Measurements from ENCODE around the gene SYNJ2. TPM values are rescaled to one million over a fixed set of nuclear protein-coding genes. Genes with fewer than 3 reads are reported as not detected.
"Not testable (repeated sequence)": the region's sequence is repeated elsewhere in the genome, so short reads cannot be mapped to it uniquely, and the experiment has no call there.

The SYNJ2 gene, protein sequence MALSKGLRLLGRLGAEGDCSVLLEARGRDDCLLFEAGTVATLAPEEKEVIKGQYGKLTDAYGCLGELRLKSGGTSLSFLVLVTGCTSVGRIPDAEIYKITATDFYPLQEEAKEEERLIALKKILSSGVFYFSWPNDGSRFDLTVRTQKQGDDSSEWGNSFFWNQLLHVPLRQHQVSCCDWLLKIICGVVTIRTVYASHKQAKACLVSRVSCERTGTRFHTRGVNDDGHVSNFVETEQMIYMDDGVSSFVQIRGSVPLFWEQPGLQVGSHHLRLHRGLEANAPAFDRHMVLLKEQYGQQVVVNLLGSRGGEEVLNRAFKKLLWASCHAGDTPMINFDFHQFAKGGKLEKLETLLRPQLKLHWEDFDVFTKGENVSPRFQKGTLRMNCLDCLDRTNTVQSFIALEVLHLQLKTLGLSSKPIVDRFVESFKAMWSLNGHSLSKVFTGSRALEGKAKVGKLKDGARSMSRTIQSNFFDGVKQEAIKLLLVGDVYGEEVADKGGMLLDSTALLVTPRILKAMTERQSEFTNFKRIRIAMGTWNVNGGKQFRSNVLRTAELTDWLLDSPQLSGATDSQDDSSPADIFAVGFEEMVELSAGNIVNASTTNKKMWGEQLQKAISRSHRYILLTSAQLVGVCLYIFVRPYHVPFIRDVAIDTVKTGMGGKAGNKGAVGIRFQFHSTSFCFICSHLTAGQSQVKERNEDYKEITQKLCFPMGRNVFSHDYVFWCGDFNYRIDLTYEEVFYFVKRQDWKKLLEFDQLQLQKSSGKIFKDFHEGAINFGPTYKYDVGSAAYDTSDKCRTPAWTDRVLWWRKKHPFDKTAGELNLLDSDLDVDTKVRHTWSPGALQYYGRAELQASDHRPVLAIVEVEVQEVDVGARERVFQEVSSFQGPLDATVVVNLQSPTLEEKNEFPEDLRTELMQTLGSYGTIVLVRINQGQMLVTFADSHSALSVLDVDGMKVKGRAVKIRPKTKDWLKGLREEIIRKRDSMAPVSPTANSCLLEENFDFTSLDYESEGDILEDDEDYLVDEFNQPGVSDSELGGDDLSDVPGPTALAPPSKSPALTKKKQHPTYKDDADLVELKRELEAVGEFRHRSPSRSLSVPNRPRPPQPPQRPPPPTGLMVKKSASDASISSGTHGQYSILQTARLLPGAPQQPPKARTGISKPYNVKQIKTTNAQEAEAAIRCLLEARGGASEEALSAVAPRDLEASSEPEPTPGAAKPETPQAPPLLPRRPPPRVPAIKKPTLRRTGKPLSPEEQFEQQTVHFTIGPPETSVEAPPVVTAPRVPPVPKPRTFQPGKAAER (N-terminal part only)
- 60.3 and 62.3 TPM in 2 replicates for total RNA-seq

DNA sequence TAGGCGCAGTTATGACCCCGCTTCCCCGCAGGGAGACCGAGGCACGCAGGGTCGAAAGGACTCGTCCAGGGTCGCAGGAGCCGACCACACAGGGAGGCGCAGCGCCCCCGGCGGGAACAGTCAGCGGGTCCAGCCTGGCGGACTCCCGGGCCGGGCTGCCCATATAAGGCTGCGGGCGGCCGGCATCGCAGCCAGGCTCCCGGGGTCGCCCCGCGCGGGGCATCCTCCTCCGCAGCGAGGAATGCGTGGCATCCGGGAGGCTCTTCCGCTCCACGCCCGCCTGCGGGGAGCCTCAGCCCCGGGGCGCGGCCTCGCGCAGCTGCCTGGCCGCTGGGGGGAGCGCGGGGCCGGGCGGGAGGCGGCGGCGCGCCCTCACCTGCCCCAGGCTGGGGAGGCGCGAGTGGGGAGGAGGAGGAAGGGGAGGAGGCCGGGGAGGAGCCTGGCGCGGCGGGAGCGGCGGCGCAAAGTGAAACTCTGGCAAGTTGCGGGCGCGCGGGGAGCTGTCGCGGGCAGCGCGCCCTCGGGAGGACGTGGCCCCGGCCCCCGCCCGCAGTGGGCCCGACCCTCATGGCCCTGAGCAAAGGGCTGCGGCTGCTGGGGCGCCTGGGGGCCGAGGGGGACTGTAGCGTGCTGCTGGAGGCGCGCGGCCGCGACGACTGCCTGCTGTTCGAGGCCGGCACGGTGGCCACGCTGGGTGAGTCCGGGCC is at the start of gene SYNJ2:
SYNJ2 (plus strand) TSS at position 469 of the 707 bp plus-strand sequence; CDS start at position 568, 99 bp downstream.
- no peak for DNase-seq (ENCODE audit: low read depth, low spot score)

DNA sequence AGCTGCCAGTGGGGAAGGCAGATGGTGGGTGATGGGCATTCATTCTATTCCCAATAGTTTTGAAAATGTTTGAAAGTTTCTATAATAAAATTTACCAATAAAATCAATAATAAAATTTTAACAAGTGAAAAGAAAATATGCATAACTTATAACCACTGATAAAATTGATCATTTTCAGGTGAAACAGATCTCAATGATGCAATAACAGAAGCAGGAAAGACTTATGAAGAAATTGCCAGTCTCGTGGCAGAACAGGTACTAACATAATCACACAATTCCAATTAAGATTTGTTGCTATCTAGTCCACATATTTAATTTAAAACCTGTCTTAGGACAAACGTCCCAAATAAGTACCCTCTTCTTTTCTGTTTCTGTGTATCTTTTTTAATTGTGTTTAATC is 45.9 kb upstream of the SYNJ2 start:
- no peak for DNase-seq (ENCODE audit: low read depth, low spot score)

DNA sequence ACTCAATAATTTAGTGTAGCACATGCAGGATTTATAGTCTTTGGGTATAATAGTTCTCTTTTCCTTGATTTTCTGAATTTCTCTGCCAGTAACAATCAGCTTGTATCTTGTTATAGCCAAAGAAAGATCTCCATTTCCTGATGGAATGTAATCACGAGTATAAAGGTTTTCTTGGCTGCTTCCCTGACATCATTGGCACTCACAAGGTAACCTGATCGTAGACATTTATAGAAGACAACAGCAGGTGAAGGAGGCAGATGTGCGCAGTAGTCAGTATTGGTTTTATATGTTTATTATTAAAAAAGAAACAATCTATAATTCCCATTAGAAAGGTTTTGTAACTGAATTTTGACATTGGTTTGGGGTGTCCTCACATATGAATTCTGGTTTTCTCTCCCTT is 44.3 kb upstream of the SYNJ2 start:
- no peak for DNase-seq (ENCODE audit: low read depth, low spot score)

DNA sequence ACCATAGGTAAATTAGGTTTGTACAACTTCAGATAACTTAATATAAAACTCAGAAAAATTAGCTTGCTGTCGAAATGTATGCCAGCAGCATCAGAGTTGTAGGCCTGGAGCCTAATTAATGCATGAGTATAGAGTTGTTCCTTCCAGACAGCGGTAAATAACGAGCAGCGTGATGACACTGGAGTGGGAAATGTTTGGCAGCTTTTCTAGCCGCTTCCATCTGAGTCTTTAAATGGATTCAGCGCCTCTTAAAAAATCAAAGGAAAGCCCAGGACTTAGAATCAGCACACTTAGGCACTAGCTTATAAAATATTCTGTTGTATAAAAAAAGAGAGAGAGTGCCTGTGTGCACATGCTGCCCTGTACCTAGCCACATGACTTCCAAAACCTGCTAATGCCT is 43.7 kb upstream of the SYNJ2 start:
- no peak for DNase-seq (ENCODE audit: low read depth, low spot score)

DNA sequence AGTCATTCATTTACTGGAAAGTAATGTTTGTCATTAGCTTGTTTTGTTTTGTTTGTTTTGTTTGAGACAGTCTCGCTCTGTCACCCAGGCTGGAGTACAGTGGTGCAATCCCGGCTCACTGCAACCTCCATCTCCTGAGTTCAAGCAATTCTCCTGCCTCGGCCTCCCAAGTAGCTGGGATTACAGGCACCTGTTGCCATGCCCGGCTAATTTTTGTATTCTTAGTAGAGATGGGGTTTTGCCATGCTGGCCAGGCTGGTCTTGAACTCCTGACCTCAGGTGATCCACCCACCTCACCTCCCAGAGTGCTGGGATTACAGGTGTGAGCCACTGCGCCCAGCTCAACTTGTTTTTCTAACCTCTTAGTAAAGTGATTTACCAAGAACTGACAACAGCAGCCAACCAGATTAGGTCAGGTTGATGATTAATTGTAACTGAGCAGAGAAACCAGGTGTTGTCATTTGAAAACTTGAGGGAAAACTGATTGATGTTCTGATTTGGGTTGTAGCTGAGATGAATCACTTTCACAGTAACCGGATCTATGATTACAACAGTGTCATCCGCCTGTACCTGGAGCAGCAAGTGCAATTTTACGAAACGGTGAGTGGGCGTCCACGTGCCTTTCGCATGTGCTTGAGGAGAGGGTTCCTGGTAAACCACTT is 41.2 kb upstream of the SYNJ2 start:
- not testable (repeated sequence) for DNase-seq (ENCODE audit: low read depth, low spot score)

DNA sequence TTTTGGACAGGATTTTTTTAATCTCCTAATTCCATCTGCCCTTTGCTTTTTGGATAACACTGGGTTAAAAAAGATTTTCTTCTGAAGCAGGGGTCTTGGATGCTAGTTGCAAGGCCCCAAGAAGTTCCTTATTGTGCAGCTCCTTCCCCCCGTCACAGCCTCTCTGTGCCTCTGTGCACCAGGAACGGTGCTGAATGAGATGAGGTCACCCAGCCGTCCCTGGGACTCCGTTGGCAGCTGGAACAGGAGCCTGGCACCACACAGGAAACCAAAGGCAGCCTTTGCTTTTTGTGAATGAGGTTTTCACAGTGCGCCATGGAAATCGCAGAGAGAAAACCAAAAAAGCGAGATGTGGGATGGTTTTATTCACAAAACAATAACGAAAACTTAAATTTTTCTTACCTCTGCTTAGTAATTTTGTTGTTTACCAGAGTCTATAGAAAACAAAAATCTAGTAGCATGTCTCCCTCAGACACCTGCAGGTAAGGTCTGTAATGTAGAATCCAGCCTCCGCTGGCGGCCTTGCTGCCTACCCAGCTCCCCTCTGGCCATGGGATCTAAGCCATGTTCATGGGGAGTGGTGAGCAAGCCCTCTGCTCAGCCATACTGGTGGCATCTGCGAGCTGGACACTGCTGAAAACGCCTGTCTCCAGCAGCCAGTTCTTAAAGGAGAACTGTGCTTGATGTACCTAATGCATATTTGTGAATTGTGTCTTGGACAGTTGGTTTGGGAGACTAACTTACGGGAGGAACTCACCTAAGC is 40.4 kb upstream of the SYNJ2 start:
- DNase-seq (ENCODE audit: low read depth, low spot score), result no peak

DNA sequence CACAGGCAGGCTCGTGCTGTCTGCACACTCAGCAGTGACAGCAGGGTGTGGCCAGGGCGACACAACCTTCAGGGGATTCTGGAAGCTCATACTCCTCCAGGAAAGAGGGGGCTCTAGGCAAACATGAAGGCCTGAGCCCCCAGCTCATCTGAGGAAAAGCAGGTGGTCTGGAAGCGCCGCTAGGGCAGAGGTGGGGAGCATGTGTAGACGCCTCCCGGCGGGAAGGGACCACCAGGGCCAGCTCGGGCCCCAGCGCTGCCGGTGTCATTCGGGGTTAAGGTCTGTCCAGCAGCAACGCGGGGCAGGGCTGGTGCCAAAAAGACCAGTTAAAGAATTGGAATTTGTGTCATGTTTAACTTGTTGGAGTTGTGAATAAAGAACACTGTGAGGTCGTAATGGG is 39.3 kb upstream of the SYNJ2 start:
- no peak for DNase-seq (ENCODE audit: low read depth, low spot score)

DNA sequence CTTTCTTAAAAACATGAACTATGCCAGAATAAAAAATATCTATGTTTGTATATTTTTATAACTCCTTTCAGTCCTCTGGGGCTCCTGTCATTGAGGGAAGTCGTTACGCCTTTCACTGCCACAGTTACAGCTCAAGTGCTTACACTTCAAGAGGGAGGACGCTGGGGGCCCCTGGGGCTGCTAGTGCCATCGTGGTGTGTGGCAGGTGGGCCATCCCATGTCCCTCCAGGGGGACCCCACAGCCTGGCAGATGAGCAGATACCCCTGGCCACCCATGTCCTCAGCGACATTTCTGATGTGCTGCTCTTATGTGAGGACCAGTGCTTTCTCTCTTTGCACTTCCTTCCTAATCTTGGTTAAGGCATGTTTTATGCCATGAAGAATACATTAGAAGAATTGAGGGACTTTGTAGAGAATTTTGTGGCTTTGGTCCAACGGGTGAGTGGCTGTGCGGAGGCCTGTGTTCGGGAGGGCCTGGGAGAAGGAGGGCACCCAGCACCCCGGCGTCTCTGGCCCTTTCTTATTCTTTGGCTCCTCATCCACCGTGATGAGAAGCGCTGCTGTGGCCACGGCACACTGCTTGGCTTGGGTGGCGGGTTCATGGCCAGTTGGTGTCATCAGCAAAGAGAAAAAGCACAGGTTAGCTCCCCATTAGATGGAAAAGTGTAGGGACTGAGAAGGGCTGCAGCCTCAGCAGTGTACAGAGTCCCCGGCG is 38.3 kb upstream of the SYNJ2 start:
- no peak for DNase-seq (ENCODE audit: low read depth, low spot score)

DNA sequence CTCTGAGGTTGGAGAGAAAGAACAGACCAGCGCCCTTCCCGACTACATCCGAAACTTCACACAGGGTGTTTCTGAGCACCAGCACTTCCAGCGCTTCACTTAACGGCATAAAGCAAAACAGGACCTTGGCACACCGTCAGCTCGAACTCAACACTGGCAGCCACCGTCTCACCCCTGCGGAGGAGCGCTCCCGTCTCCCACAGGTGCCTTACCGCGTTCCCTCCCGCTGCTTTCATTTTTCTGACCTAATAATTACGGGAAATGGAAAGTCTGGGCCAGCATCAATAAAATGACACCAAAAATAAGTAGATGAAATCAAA is 37.7 kb upstream of the SYNJ2 start:
- DNase-seq (ENCODE audit: low read depth, low spot score), result no peak

DNA sequence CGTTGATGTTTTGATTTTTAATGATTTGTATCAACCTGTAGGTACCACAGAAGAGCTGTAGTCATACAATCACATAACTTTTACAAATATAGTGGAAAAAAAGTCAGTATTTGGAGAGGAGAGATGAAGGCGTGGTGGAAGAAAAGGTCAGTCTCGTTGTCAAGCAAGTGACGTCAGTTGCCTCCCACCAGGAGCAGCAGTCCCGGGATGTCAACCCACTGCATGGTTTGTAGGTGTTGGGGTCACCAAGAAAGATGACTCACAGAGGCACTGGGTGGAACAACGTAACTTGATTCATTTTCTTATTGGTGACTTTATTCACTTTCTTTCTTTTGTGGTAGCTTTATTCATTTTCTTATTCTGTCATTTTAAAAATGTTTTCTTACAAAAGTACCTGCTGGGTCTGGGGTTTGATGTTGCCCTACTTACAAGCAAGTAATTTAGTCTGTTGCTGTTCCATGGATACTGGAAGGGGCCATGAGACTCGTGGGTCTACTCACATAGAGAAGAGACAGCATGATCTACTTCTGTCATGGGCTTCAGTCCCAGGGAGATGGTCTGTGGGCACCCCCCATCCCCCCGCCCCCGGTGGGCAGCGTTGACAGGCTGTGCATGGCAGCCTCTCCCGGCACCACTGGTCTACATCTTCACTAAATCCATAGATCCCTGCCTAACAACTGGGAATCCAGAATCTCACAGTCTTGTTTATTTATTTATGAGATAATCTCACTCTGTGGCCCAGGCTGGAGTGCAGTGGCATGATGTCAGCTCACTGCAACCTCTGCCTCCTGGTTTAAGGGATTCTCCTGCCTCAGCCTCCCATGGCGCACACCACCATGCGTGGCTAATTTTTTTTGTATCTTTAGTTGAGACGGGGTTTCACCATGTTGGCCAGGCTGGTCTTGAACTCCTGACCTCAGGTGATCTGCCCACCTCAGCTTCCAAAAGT is 36.4 kb upstream of the SYNJ2 start:
- DNase-seq (ENCODE audit: low read depth, low spot score), result no peak

DNA sequence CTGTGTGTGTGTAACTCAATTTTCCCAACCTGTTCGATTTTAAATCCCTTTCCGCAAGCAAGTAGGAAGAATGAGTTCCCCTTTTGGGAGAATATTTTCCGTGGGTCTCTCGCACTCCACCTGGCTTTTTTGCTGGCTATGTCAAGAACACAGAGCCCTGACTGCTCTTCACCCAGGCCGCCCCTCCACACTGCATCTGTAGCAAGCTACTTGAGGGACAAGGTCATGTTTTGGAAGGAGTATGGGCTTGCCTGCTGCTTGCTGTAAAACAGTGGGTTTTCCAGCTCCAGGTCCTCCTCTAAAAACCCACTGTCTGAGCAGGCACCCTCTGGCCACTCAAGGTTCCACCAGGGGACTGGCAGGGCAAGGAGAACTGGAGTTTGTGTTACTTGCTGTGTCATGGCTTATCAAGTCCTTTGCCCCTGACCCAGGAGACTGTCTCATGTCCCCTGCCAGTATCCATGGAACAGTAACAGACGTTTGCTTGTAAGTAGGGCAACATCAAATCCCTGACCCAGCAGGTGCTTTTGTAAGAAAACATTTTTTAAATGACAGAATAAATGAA is 35.5 kb upstream of the SYNJ2 start:
- no peak for DNase-seq (ENCODE audit: low read depth, low spot score)

DNA sequence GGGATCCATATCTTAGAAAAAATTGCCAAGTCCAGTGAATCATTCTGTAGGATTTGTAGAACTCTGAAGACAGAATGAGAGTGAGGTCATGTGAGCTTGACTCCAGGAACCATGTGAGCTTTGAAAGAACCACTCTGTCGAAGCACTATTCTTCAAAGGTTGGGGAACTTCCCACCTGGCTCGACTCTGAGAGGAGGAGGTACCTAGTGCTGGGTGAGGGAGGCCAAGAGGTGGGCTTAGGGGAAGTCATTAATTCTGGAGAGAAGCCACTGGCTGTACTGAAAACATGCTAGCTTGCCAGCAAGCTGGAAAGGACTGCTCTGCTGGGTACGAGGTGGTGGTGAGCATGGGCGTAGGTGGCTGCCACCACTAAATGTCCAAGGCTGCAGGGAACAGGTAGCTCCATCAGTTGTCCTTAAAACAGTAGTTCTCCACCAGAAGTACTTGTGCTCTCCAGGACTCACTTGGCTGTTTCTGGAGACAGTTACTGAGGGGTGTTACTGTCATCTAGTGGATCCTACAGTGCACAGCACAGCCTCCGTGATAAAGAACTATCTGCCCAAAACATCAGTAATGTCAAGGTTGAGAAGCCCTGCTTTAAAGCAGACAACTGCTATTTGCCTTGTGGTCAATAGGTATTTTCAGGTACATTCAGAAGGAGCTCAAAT is 34.7 kb upstream of the SYNJ2 start:
- DNase-seq (ENCODE audit: low read depth, low spot score), result no peak

DNA sequence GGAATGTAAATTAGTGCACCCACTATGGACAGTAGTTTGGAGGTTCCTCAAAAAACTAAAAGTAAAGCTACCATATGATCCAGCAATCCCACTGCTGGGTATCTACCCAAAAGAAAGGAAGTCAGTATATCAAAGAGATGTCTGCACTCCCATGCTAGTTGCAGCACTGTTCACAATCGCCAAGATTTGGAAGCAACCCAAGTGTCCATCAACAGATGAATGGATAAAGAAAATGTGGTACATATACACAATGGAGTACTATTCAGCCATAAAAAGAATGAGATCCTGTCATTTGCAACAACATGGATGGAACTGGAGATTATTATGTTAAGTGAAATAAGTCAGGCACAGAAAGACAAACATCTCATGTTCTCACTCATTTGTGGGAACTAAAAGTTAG is 30.8 kb upstream of the SYNJ2 start:
- not testable (repeated sequence) for DNase-seq (ENCODE audit: low read depth, low spot score)

DNA sequence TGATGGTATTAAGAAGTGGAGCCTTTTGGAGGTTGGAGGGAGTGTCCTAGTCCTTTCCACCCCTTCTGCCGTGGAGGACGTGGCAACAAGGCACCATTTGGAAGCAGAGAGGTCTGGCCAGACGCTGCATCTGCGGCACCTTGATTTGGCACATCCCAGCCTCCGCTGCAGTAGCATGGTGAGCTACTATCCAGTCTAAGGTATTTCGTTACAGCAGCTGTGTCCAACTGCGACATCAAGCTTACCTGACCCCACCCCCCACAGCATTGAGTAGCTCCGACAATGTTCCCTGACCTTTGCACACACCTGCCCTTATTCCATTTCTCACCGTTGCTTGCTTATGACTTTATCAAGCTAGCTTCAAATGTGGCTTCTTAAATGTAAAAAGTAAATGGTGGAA is 29.8 kb upstream of the SYNJ2 start:
- DNase-seq (ENCODE audit: low read depth, low spot score), result no peak

DNA sequence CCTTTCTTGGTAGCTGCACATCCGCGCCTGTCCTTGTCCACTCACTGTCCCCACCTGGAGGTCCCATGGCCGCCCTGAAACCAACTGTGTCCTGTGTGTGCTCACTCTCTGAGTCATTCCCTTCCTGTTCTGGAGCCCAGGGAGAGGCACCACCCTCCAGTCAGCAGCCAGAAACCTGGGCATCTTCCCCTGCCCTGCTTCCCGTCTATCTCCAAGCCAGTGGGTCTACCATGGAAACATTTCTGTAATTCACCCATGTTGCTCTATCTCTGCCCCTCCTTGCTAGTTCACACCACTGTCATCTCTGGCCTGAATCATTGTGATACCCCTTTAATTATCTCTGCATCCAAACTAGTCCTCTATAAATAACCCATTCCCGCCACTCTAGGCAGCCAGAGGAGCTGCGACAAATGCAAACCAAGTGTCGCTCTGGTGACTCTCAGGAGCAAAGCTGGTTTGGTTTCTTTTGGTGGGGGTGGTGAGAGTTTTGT is 28.8 kb upstream of the SYNJ2 start:
- no peak for DNase-seq (ENCODE audit: low read depth, low spot score)

DNA sequence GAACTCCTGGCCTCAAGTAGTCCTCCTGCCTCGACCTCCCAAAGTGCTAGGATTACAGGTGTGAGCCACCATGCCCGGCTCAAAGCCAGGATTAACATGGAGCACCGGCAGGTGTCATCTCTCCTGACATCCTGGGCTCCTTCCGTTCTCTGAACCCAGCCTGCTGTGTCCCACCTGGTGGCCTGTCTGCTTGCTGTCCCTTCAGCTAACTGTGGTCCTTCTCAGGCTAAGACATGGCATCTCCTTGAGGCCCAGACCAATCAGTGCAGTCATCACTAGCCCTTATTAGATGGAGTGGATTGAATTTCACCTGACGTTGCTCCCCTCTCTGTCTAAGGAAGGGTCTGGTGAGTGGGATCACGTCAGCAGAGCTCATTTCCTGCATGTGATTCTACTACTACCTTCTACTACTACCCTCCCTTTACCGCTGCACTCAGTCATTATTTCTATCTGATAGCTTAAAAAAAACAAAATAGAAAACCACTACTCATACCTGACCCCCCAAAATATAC is 28.0 kb upstream of the SYNJ2 start:
- no peak for DNase-seq (ENCODE audit: low read depth, low spot score)
